DMS79 (cell line): Measurements from ENCODE around the gene ID3.

Experiments
- DNase-seq: peaks from one replicate; lab custom pipeline; 2025; lab: John Stamatoyannopoulos, UW

The ID3 gene

DNA sequence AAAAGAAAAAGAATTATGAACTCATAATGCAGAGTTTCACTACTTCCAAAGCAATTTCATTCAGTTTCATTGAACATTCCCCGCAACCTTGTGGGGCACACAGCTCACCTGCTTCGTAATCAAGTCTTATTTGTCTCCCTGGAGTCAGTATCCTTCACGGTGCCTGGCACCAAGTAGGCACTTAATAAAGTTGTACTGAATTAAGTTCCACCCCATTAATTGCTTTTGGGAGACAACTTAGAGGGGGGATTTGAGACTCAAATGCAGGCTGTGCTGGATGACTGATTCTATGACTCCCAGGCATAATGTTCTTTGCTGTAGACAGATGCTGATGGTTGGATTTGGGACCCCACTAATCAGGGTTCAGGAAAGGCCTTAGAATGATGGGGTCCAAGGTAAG is 6.5 kb upstream of the ID3 start:
- DNase-seq, result peak; percentile 96

GRCh38 chr1:23564529-23565122 is 5.3 kb upstream of the ID3 start:
- no peak for DNase-seq

GRCh38 chr1:23563755-23564374 is 4.6 kb upstream of the ID3 start:
- DNase-seq, result no peak

GRCh38 chr1:23563003-23563402 is 3.7 kb upstream of the ID3 start:
- DNase-seq, result no peak

- peak; percentile 97 for DNase-seq
These were observed 3.0 kb upstream of the ID3 start for GRCh38 chr1:23562137-23562876.

- no peak for DNase-seq
These were observed 2.5 kb upstream of the ID3 start for GRCh38 chr1:23561813-23562100.

- peak; percentile 40 for DNase-seq
These were observed 1.9 kb upstream of the ID3 start for GRCh38 chr1:23561076-23561812.

DNA sequence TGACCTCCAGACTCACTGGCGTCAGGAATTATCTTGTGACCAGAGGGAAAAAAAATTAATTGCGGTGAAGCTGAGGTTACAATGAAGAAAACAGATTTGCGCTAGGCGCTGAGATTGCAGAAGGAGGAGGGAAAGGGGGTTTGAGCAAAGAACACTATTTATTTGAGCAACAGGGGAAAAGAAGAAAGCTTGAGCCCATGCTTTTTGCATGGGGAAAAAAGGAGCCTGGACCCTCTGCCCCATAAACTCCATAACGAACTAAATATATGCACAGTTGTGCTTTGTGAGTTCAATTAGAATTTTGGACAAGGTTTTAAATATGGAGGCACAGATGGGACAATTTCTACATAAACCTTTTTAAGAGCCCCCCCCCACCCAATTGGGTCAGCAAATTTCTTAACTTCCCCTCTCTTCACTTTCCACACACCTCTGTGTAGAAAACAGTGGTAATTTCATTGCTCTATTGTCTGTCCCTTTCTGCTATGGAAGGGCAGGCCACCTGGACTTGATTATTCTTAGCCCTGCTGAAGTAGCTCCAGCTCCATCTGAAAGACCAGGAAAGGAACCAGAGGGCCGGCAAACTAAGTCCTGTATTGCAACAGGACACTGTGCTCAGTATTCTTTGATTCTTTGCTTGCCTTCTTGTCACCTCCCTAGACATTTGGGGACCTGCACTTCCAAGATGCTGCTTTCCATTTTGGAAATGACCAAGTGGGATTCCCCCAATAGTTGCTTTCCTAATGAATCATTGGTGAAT is 862 bp upstream of the ID3 start:
- no peak for DNase-seq

- DNase-seq, result no peak
These were observed 497 bp downstream of the ID3 start for GRCh38 chr1:23558872-23559135.

GRCh38 chr1:23558140-23558871 is 995 bp downstream of the ID3 start:
- peak; percentile 90 for DNase-seq

DNA sequence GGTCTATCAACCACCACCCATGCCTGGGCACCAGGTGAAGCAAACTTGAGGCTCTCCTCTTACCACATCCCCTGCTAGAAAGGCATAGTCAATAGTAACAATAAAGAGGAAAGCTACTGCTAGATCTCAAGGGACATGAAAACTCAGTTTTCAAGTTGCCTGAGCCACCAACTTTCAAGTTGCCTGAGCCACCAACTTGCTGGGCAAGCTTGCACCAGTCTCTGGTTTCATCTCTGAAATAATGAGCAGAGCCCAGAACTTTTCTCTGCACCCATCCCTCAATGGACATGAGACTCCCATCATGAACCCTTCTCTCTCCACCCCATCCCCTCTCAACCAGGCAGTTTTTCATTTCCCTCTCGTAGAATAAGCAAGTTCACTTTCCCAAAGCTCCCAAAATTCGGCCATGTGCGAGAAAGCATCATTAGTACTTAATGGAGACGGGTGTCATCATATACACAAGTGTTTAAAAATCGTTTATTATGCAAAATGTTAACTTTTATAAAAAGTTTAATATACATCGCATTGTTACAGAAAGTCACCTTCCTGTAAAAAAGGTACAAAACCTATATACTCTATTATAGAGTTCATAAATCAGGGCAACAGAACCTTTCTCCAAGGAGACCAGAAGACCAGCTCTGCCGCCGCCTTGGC is 1.7 kb downstream of the ID3 start:
- no peak for DNase-seq

DNA sequence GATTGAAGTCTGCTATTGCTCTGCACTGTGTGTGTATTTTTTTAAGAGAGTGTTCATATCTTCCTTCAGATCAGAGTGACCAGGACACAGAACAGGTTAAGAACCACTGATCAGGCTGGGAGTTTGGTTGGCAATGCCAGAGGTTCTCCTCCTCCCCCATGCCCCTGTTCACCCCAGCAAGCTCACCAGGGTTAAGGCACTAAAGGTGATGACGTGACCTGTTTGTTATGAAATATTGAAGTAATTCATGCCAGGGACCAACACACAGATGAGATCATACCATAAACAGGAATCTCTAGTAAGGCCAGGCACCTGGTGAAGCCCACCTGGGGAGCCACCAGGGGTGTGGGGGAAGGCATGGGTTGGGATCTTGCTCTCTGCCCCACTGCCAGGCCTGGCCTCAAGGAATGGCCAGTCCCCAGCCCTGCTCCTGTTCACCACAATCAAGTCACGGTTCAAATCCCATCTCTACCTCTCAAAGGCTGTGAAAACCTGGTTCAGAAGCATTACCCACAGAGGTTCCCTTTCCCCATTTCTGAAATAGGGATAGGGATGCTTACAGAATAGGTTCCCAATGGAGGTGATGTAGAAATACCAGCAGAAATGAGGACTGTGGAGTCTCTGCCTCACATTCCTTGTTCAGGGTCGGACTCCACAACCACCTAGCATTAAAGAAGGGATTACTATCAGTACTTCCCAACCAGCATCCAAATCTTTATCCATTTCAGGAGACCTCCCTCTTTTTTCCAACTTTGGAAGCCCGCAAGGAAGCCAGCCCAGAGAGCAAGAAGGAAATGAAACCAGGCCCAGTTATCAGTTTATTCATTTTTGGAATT is 2.4 kb downstream of the ID3 start:
- DNase-seq, result peak; percentile 39

DNA sequence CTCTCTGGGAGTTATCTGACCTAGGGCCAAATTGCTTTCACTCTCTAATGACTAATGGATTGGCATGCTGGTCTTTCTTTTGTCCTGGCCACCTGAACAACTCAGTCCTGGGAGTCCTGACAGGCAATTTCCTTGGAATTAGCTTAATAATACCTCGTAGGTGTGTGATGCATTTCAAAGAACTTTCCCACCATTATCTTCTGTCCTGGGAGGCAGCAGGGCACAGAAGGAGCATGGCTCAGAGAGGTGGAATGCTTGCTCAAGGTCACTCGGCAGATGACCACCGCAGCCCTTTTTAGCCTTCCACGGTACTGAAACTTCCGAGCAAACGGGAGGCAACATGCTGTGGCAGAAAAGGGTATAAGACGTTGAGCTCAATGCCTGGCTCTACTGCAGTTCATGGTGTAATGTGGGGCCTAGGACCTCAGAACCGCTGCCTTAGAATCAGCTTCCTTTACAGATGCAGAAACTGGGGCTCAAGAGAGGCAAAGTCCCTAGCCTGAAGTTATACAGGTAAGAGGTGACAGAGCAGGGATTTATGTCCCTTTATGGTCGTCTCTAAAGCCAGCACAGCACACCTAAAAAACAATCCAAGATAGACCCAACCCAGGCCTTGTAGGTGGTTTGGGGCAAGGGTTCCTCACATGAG is 3.2 kb downstream of the ID3 start:
- DNase-seq, result no peak

GRCh38 chr1:23555270-23555985 is 3.9 kb downstream of the ID3 start:
- peak; percentile 61 for DNase-seq

- peak; percentile 85 for DNase-seq
These were observed 4.6 kb downstream of the ID3 start for GRCh38 chr1:23554481-23555269.

- no peak for DNase-seq
These were observed 5.2 kb downstream of the ID3 start for GRCh38 chr1:23554127-23554480.

- DNase-seq, result no peak
These were observed 5.8 kb downstream of the ID3 start for GRCh38 chr1:23553231-23554126.
